ENCODE results near the gene RPS25. TPM values are rescaled to one million over a fixed set of nuclear protein-coding genes. Genes with fewer than 3 reads are reported as not detected.

The RPS25 gene
- total RNA-seq, 6 experiments from 2014 or later, result 326 to 822 (median 376) TPM

- intact Hi-C loops (cut with DNase I), result no loop called here
- Histone ChIP-seq H3K4me1 (no peaks in the 10 kb centered on the region), H3K4me3 (no peak overlapping the region), H3K36me3 (peaks cover 11 to 88% (median 56%) of the 10 kb centered on the region in 4 donors), H3K9me3 (no peaks in the 10 kb centered on the region), H3K27me3 (no peaks in the 10 kb centered on the region), H3K27ac (no peak overlapping the region)
- TF ChIP-seq POLR2A (IDR thresholded peaks at IDR 0.05), result no peak
- no peak for TF ChIP-seq CTCF (IDR thresholded peaks at IDR 0.05)
- 90% methylated on average over 2 of the region's 9 CpGs for WGBS (ENCODE audit: insufficient coverage, low coverage, low lambda C conversion rate, missing lambda C conversion rate)
- no peak for ATAC-seq
- DNase-seq, result no peak
Observed at GRCh38 chr11:119048644-119049043, 30.5 kb upstream of the RPS25 start.

GRCh38 chr11:119047205-119047604, 29.1 kb upstream of the RPS25 start:
- DNase-seq, result no peak
- no peaks in the 10 kb centered on the region for H3K9me3 ChIP-seq
- H3K27ac ChIP-seq, result no peak overlapping the region
- intact Hi-C loops (cut with DNase I), result no loop called here
- TF ChIP-seq CTCF (IDR thresholded peaks at IDR 0.05), result no peak
- TF ChIP-seq POLR2A (IDR thresholded peaks at IDR 0.05), result no peak
- peaks cover 11 to 74% (median 46%) of the 10 kb centered on the region in 4 donors for H3K36me3 ChIP-seq
- no peak for ATAC-seq
- WGBS (ENCODE audit: insufficient coverage, low coverage, low lambda C conversion rate, missing lambda C conversion rate), result 82% methylated on average over 5 of the region's 6 CpGs
- no peaks in the 10 kb centered on the region for H3K27me3 ChIP-seq
- no peaks in the 10 kb centered on the region for H3K4me1 ChIP-seq
- H3K4me3 ChIP-seq, result no peak overlapping the region

- TF ChIP-seq CTCF (IDR thresholded peaks at IDR 0.05) (no peak), POLR2A (IDR thresholded peaks at IDR 0.05) (no peak)
- Histone ChIP-seq H3K4me1 (no peaks in the 10 kb centered on the region), H3K27ac (no peak overlapping the region), H3K27me3 (no peaks in the 10 kb centered on the region), H3K36me3 (peaks cover 11 to 67% (median 40%) of the 10 kb centered on the region in 4 donors), H3K4me3 (no peak overlapping the region), H3K9me3 (no peaks in the 10 kb centered on the region)
- intact Hi-C loops (cut with DNase I), result no loop called here
- WGBS (ENCODE audit: insufficient coverage, low coverage, low lambda C conversion rate, missing lambda C conversion rate), result 100% methylated on average over 1 of the region's 6 CpGs
- ATAC-seq (no peak), DNase-seq (no peak)
Observed at GRCh38 chr11:119046489-119046888, 28.3 kb upstream of the RPS25 start.

GRCh38 chr11:119044708-119045107, 26.6 kb upstream of the RPS25 start:
- no peak overlapping the region for H3K27ac ChIP-seq
- DNase-seq (no peak), ATAC-seq (peak in 2 of 4 donors; percentile 4 to 6)
- no peaks in the 10 kb centered on the region for H3K9me3 ChIP-seq
- WGBS (ENCODE audit: insufficient coverage, low coverage, low lambda C conversion rate, missing lambda C conversion rate), result 89% methylated on average over 3 of the region's 6 CpGs
- H3K4me3 ChIP-seq, result no peak overlapping the region
- no peaks in the 10 kb centered on the region for H3K4me1 ChIP-seq
- TF ChIP-seq CTCF (IDR thresholded peaks at IDR 0.05) (no peak), POLR2A (IDR thresholded peaks at IDR 0.05) (no peak)
- intact Hi-C loops (cut with DNase I), result no loop called here
- H3K36me3 ChIP-seq, result peaks cover 9 to 49% (median 29%) of the 10 kb centered on the region in 4 donors
- no peaks in the 10 kb centered on the region for H3K27me3 ChIP-seq

- H3K4me3 ChIP-seq, result no peak overlapping the region
- H3K4me1 ChIP-seq, result no peaks in the 10 kb centered on the region
- peak in 1 of 4 donors; percentile 9 for ATAC-seq
- no peak overlapping the region for H3K27ac ChIP-seq
- H3K9me3 ChIP-seq, result no peaks in the 10 kb centered on the region
- no peak for TF ChIP-seq POLR2A (IDR thresholded peaks at IDR 0.05)
- no peak for TF ChIP-seq CTCF (IDR thresholded peaks at IDR 0.05)
- intact Hi-C loops (cut with DNase I), result no loop called here
- H3K27me3 ChIP-seq, result no peaks in the 10 kb centered on the region
- peaks cover 3 to 31% (median 17%) of the 10 kb centered on the region in 4 donors for H3K36me3 ChIP-seq
- WGBS (ENCODE audit: insufficient coverage, low coverage, low lambda C conversion rate, missing lambda C conversion rate), result 89% methylated on average over 6 of the region's 9 CpGs
- DNase-seq, result no peak
Observed at GRCh38 chr11:119042927-119043326, 24.8 kb upstream of the RPS25 start.

Data from right lobe of liver (tissue), 6 donors.